Measurements from ENCODE around the gene RC3H1. TPM values are rescaled to one million over a fixed set of nuclear protein-coding genes. Genes with fewer than 3 reads are reported as not detected.

RC3H1 gene
- total RNA-seq, 4 donors from 2014 or later = 26.2 to 37.3 (median 31.1) TPM

DNA sequence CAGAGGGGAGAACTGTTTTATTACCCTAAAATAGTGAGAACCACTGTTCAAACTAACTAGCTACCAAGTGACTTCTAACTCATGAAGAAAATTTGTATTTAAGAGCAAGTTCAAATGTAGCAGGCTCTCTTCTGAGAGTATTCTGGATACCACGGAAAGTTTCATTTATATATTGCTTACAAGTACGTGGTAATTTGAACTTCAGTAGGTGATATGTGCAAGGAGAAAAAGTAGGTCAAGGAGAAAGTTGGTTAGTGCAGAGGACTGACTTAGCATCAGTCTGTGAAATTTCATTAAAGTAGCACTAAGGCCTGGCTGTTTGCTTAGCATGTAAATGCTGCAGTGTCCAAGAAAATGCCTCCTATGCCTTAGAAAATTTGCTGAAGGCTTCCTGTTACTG is 121.7 kb downstream of the RC3H1 start:
- Histone ChIP-seq H3K27me3 (no peaks in the 10 kb centered on the region), H3K4me1 (no peaks in the 10 kb centered on the region), H3K9me3 (no peaks in the 10 kb centered on the region), H3K27ac (no peak overlapping the region), H3K36me3 (no peaks in the 10 kb centered on the region), H3K4me3 (no peak overlapping the region)
- no peak for DNase-seq
- TF ChIP-seq, protein P1, sequence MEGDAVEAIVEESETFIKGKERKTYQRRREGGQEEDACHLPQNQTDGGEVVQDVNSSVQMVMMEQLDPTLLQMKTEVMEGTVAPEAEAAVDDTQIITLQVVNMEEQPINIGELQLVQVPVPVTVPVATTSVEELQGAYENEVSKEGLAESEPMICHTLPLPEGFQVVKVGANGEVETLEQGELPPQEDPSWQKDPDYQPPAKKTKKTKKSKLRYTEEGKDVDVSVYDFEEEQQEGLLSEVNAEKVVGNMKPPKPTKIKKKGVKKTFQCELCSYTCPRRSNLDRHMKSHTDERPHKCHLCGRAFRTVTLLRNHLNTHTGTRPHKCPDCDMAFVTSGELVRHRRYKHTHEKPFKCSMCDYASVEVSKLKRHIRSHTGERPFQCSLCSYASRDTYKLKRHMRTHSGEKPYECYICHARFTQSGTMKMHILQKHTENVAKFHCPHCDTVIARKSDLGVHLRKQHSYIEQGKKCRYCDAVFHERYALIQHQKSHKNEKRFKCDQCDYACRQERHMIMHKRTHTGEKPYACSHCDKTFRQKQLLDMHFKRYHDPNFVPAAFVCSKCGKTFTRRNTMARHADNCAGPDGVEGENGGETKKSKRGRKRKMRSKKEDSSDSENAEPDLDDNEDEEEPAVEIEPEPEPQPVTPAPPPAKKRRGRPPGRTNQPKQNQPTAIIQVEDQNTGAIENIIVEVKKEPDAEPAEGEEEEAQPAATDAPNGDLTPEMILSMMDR (IDR thresholded peaks at IDR 0.05) = no peak
- TF ChIP-seq POLR2A (IDR thresholded peaks at IDR 0.05) = no peak

DNA sequence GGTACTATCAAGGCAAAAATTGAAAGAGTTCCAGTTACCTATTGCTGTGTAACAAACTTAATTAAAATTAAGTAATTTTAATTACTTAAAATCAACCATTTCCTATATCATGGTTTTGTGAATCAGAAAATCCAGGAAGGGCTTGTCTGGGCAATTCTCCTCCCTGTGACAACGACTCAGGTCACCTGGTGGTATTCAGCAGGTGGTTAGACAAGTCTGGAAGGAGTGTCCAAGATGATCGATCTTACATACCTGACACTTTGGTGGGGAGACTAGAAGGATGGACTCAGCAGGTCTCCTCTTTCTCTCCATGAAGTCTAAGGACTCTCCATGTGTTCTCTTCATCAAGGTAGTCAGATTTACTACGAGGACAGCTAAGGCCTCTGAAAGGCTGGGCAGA is 128.0 kb downstream of the RC3H1 start:
- no peak for TF ChIP-seq POLR2A (IDR thresholded peaks at IDR 0.05)
- TF ChIP-seq, protein P1 (IDR thresholded peaks at IDR 0.05) = no peak
- DNase-seq = no peak
- H3K9me3 ChIP-seq = no peaks in the 10 kb centered on the region
- H3K27me3 ChIP-seq = no peaks in the 10 kb centered on the region
- no peaks in the 10 kb centered on the region for H3K4me1 ChIP-seq
- no peak overlapping the region for H3K4me3 ChIP-seq
- no peaks in the 10 kb centered on the region for H3K36me3 ChIP-seq
- no peak overlapping the region for H3K27ac ChIP-seq

GRCh38 chr1:173893611-173894010 is 128.5 kb downstream of the RC3H1 start:
- H3K4me1 ChIP-seq = no peaks in the 10 kb centered on the region
- no peaks in the 10 kb centered on the region for H3K27me3 ChIP-seq
- TF ChIP-seq, protein P1 (IDR thresholded peaks at IDR 0.05) = no peak
- no peak for TF ChIP-seq POLR2A (IDR thresholded peaks at IDR 0.05)
- H3K4me3 ChIP-seq = no peak overlapping the region
- H3K9me3 ChIP-seq = no peaks in the 10 kb centered on the region
- DNase-seq = no peak
- H3K36me3 ChIP-seq = no peaks in the 10 kb centered on the region
- no peak overlapping the region for H3K27ac ChIP-seq

DNA sequence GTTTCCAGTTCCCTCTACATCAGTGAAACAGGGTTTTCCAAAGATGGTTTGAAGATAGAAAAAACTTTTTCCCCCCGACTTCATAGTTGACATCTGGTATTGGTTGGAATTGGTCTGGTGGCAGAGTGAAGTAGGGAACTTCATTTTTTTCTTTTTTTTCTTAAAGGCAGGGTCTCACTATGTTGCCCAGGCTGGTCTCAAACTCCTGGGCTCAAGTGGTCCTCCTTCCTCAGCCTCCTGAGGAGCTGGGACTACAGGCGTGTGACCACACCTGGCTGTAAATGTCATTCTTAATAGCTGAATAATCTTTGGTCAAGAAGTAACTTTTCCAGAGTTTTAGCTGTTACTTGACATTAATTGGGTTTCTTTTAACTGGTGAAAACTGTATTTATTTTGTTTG is 132.3 kb downstream of the RC3H1 start:
- H3K36me3 ChIP-seq = peaks cover 0 to 12% (median 0%) of the 10 kb centered on the region in 3 donors
- no peak for DNase-seq
- TF ChIP-seq, protein P1 (IDR thresholded peaks at IDR 0.05) = no peak
- TF ChIP-seq POLR2A (IDR thresholded peaks at IDR 0.05) = no peak

GRCh38 chr1:173888749-173889148 is 133.4 kb downstream of the RC3H1 start:
- DNase-seq = no peak
- Histone ChIP-seq H3K9me3 (no peaks in the 10 kb centered on the region), H3K36me3 (peaks cover 0 to 12% (median 0%) of the 10 kb centered on the region in 3 donors), H3K27ac (no peak overlapping the region), H3K4me1 (no peaks in the 10 kb centered on the region), H3K27me3 (no peaks in the 10 kb centered on the region), H3K4me3 (no peak overlapping the region)
- TF ChIP-seq, protein P1 (IDR thresholded peaks at IDR 0.05) = no peak
- TF ChIP-seq POLR2A (IDR thresholded peaks at IDR 0.05) = no peak

More for the DNA sequence above, 132.3 kb downstream of the RC3H1 start:
- Histone ChIP-seq H3K27ac (no peak overlapping the region), H3K4me1 (no peaks in the 10 kb centered on the region), H3K27me3 (no peaks in the 10 kb centered on the region), H3K4me3 (no peak overlapping the region), H3K9me3 (no peaks in the 10 kb centered on the region)

- no peak for DNase-seq
- TF ChIP-seq, protein P1 (IDR thresholded peaks at IDR 0.05) = no peak
- TF ChIP-seq POLR2A (IDR thresholded peaks at IDR 0.05) = no peak
These were observed 134.5 kb downstream of the RC3H1 start for GRCh38 chr1:173887627-173888026.

More at GRCh38 chr1:173887627-173888026, 134.5 kb downstream of the RC3H1 start:
- Histone ChIP-seq H3K4me1 (no peaks in the 10 kb centered on the region), H3K9me3 (no peaks in the 10 kb centered on the region), H3K27ac (no peak overlapping the region), H3K4me3 (no peak overlapping the region), H3K36me3 (peaks cover 0 to 12% (median 0%) of the 10 kb centered on the region in 3 donors), H3K27me3 (no peaks in the 10 kb centered on the region)

Data from Peyer's patch (tissue), 4 donors.